Activated CD8-positive, alpha-beta memory T cell treated with anti-CD3 and anti-CD28 coated beads, Interleukin-2, amount 10 ng/mL, durations not matched to agents 7 days and 5 days (primary cell): ENCODE measurements around the gene KIF18B. TPM values are rescaled to one million over a fixed set of nuclear protein-coding genes. Genes with fewer than 3 reads are reported as not detected.

Source experiments
- ATAC-seq: fragments of 150-1000 bp; cut with Tn5 transposase; one replicate; pipeline ENCODE4 v1.10.0; 2021; ENCODE audit warnings: moderate library complexity
- CTCF ChIA-PET: fragments of 350-600 bp; sonication (Branson Sonifier 250); formaldehyde crosslinking; loops from one replicate; lab custom pipeline; 2021; ENCODE audit warnings: antibody characterized with exemption; lab: Charles Lee
- DNase-seq: peaks from one replicate; pipeline ENCODE4 v3.0.0-alpha.2; 2020
- H3K27ac Mint-ChIP-seq: one replicate; pipeline ENCODE4 v1.8.0; 2021; ENCODE audit warnings: mild to moderate bottlenecking, mixed read lengths
- H3K27me3 Mint-ChIP-seq: one replicate; pipeline ENCODE4 v1.8.0; 2021; ENCODE audit warnings: mixed read lengths
- H3K36me3 Mint-ChIP-seq: one replicate; pipeline ENCODE4 v1.8.0; 2021; ENCODE audit warnings: mild to moderate bottlenecking, mixed read lengths
- H3K4me1 Mint-ChIP-seq: one replicate; pipeline ENCODE4 v1.8.0; 2021; ENCODE audit warnings: mixed read lengths
- H3K4me3 Mint-ChIP-seq: one replicate; pipeline ENCODE4 v1.8.0; 2021; ENCODE audit warnings: mild to moderate bottlenecking, moderate library complexity, mixed read lengths
- H3K9me3 Mint-ChIP-seq: one replicate; pipeline ENCODE4 v1.8.0; 2022; ENCODE audit warnings: low read depth, mixed read lengths
- total RNA-seq, 2 experiments: library from RNA; stranded (reverse); gene quantifications; one replicate each; pipeline ENCODE4 v1.2.3, GENCODE V29; 2021

The KIF18B gene
- total RNA-seq, 2 experiments from 2014 or later: 86.7 to 117 TPM

- ATAC-seq (no peak), DNase-seq (no peak)
- H3K27ac Mint-ChIP-seq: no peak overlapping the region
- peaks cover 38% of the 10 kb centered on the region for H3K36me3 Mint-ChIP-seq
- no peaks in the 10 kb centered on the region for H3K27me3 Mint-ChIP-seq
- peaks cover 2% of the 10 kb centered on the region for H3K4me1 Mint-ChIP-seq
- CTCF ChIA-PET: interaction anchor here (0.6 to 1.2 kb wide), 5 partner anchors 19 to 171 kb away, joined by 3 read pairs; no protein-coding TSS in a partner anchor
- H3K9me3 Mint-ChIP-seq: no peaks in the 10 kb centered on the region
- H3K4me3 Mint-ChIP-seq: no peak overlapping the region
These were observed 19.9 kb downstream of the KIF18B start for GRCh38 chr17:44927696-44928095.

- no peak overlapping the region for H3K27ac Mint-ChIP-seq
- no peak for DNase-seq
- H3K27me3 Mint-ChIP-seq: peaks cover 5% of the 10 kb centered on the region
- peaks cover 2% of the 10 kb centered on the region for H3K4me1 Mint-ChIP-seq
- H3K9me3 Mint-ChIP-seq: no peaks in the 10 kb centered on the region
- peaks cover 35% of the 10 kb centered on the region for H3K36me3 Mint-ChIP-seq
- CTCF ChIA-PET: interaction anchor here (0.6 to 1.2 kb wide), 4 partner anchors 20 to 148 kb away, joined by 3 to 6 read pairs (median 3); no protein-coding TSS in a partner anchor
- no peak for ATAC-seq
- H3K4me3 Mint-ChIP-seq: no peak overlapping the region
These were observed 20.6 kb downstream of the KIF18B start for GRCh38 chr17:44926821-44927525.

DNA sequence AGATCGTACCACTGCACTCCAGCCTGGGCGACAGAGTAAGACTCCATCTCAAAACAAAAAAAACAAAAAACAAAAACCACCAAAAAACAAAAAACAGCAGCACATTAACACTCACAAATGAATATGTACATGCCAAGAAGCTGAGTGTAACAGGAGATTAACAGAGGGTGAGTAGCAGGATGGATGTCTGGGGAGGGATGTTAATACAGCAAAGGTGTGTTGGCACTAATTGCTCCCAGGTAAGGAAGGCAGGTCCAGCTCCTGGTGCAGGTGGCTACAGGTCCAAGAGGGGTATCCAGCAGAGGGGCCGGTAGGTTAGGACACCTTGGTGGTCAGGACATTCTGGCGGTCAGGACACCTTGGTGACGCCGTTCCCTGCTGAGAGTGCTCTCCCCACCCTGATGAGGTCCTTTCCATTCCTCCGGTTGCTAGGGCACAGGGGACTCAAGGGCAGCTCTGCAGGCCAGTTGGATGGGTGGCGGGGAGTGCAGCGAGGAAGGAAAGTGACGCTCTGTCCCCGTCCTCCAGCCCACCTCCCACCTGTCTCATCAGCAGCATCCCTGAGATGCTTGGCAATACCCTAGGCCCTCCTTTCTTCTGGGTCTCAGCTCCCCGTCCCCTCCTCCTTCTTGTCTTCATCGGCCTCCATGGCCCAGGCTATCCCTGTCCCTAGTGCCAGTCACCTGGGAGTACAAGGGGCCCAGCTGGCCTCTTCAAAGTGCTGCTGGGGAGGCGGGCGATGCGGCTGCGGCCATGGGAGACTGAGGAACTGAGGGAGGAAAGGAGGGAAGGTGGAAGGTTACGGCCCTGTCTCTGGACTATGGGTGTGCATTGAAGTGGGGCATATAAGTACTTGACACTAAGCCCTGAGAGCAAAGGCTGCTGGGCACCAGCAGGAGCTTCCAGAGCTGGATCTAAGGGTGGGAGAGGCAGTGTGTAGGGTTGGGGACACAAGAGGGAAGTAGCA lies 21.6 kb downstream of the KIF18B start:
- CTCF ChIA-PET: interaction anchor here (1.2 kb wide), 1 partner anchor 94 kb away, joined by 6 read pairs; no protein-coding TSS in a partner anchor
- ATAC-seq (no peak), DNase-seq (no peak)
- H3K9me3 Mint-ChIP-seq: no peaks in the 10 kb centered on the region
- peaks cover 2% of the 10 kb centered on the region for H3K4me1 Mint-ChIP-seq
- peaks cover 30% of the 10 kb centered on the region for H3K36me3 Mint-ChIP-seq
- H3K27ac Mint-ChIP-seq: no peak overlapping the region
- H3K4me3 Mint-ChIP-seq: no peak overlapping the region
- peaks cover 12% of the 10 kb centered on the region for H3K27me3 Mint-ChIP-seq

DNA sequence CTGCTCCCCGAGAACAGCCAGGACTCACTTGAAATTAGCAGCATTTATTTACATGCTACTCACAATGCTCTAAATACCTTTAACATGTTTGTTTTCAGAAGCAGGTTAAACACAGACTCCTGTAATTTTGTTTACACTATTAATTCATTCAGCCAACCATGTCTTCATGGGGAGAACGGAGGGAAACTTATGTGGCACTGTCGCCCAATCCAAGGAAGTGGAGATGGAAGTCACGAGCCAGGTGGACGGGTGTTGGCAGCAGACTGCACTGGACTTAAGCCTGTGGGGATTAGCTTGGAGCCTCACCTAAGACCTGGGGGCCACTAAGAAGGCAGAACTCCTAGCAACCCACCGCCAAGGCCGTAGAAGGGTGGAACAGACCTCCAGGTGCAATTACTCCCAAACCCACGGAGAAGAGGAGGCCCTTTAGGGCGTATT lies 23.4 kb downstream of the KIF18B start:
- Mint-ChIP-seq H3K4me1 (peaks cover 4% of the 10 kb centered on the region), H3K36me3 (peaks cover 24% of the 10 kb centered on the region), H3K9me3 (no peaks in the 10 kb centered on the region), H3K27me3 (peaks cover 26% of the 10 kb centered on the region), H3K27ac (no peak overlapping the region), H3K4me3 (no peak overlapping the region)
- no peak for DNase-seq
- CTCF ChIA-PET: no interaction called here
- ATAC-seq: no peak

DNA sequence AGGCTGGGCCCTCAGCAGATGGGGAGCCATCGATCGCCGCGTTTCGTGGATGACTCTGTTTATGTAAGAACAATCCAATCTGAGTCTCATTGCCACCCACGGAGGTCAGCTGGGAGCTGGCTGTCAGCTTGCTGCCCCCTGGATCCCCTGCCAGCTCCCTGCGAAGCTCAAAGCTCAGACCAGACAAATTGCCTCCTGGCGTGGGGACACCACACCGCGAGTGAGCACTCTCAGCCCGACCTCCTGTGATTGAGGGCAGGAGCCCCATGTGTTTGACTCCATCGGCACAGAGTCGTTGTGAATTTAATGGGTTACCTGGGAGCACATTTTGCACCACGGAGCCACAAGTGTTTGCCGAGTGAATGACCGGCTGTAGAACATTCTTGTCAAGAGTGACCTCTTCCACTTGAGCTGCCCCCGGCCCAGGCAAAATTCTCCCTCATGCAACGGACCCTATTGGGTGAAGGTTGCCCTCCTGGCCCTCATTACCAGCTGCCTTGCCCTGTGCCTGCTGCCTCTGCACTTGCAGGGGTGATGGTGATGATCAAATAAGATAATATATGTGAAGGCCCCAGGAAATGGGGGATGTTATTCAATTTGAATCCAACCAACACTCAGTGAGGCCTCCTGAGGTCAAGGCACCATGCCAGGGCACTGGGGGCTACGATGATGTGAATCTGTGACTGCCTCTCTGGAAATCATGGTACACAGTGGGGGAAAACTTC lies 24.7 kb downstream of the KIF18B start:
- Mint-ChIP-seq H3K36me3 (peaks cover 16% of the 10 kb centered on the region), H3K4me1 (peaks cover 4% of the 10 kb centered on the region), H3K27ac (no peak overlapping the region), H3K9me3 (no peaks in the 10 kb centered on the region), H3K4me3 (no peak overlapping the region), H3K27me3 (peaks cover 26% of the 10 kb centered on the region)
- no peak for DNase-seq
- CTCF ChIA-PET: interaction anchor here (0.6 to 4.0 kb wide), 4 partner anchors 8 to 147 kb away, joined by 3 to 73 read pairs (median 6); no protein-coding TSS in a partner anchor
- ATAC-seq: no peak

- H3K36me3 Mint-ChIP-seq: peaks cover 11% of the 10 kb centered on the region
- H3K27ac Mint-ChIP-seq: no peak overlapping the region
- CTCF ChIA-PET: interaction anchor here (1.0 to 4.4 kb wide), 4 partner anchors 8 to 147 kb away, joined by 3 to 73 read pairs (median 16); no protein-coding TSS in a partner anchor
- H3K4me3 Mint-ChIP-seq: no peak overlapping the region
- H3K4me1 Mint-ChIP-seq: peaks cover 4% of the 10 kb centered on the region
- no peaks in the 10 kb centered on the region for H3K9me3 Mint-ChIP-seq
- ATAC-seq (no peak), DNase-seq (no peak)
- peaks cover 26% of the 10 kb centered on the region for H3K27me3 Mint-ChIP-seq
These were observed 25.4 kb downstream of the KIF18B start for GRCh38 chr17:44922136-44922535.

DNA sequence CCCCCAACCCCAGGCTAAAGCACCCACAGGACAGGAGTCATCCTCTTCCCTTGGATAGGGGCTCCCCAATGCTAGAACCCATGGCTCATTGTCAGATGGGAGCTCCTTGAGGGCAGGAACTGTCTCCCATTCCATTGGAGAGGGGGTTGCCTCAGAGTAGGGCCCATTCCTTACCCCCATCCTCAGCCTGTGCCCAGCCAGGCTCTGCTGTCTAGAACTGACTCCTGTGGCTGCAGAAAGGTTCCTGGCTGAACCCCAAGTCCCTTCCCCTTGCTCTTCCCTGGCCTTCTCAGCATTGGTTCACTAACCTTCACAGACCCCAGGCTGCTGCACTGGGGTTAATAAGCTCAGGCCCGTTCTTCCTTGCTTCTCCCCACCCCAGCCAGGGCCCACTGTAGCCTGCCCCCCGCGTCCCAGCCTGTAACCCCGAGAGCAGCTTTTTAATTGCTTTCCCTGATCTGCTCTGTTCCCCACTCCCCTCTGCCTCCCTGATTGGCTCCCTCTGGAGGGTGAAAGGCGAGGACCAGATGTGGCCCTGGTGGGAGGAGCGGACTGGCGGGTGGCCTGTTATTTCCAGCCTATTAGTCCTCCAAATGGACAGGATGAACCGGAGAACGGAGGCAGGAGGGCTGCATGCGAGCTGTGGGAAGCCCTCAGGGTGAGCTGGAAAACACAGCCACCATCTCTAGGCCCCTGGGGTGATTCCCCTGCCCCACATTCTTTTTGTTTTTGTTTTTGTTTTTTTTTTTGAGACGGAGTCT lies 26.3 kb downstream of the KIF18B start:
- CTCF ChIA-PET: interaction anchor here (1.0 to 4.4 kb wide), 8 partner anchors 9 to 178 kb away, joined by 3 to 73 read pairs (median 14); partner anchors contain the start of gene EFTUD2
- Mint-ChIP-seq H3K36me3 (peaks cover 4% of the 10 kb centered on the region), H3K4me1 (peaks cover 4% of the 10 kb centered on the region), H3K4me3 (no peak overlapping the region), H3K27me3 (peaks cover 26% of the 10 kb centered on the region), H3K9me3 (no peaks in the 10 kb centered on the region), H3K27ac (no peak overlapping the region)
- no peak for DNase-seq
- ATAC-seq: no peak

- ATAC-seq (no peak), DNase-seq (no peak)
These were observed 27.0 kb downstream of the KIF18B start for GRCh38 chr17:44920565-44920940.

GRCh38 chr17:44919885-44920564 lies 27.5 kb downstream of the KIF18B start:
- peak; percentile 85 for ATAC-seq
- peak; percentile 80 for DNase-seq
- Mint-ChIP-seq H3K27ac (no peak overlapping the region), H3K4me3 (no peak overlapping the region), H3K9me3 (no peaks in the 10 kb centered on the region), H3K36me3 (peaks cover 3% of the 10 kb centered on the region), H3K4me1 (peaks cover 4% of the 10 kb centered on the region), H3K27me3 (peaks cover 26% of the 10 kb centered on the region)
- CTCF ChIA-PET: interaction anchor here (0.7 to 4.4 kb wide), 16 partner anchors 10 to 215 kb away, joined by 3 to 73 read pairs (median 4); partner anchors contain the start of genes ACBD4 and EFTUD2

More at GRCh38 chr17:44920565-44920940, 27.0 kb downstream of the KIF18B start:
- Mint-ChIP-seq H3K27ac (no peak overlapping the region), H3K27me3 (peaks cover 26% of the 10 kb centered on the region), H3K9me3 (no peaks in the 10 kb centered on the region), H3K4me1 (peaks cover 4% of the 10 kb centered on the region), H3K36me3 (peaks cover 3% of the 10 kb centered on the region), H3K4me3 (no peak overlapping the region)
- CTCF ChIA-PET: interaction anchor here (0.7 to 4.4 kb wide), 15 partner anchors 10 to 215 kb away, joined by 3 to 73 read pairs (median 5); partner anchors contain the start of genes ACBD4 and EFTUD2

GRCh38 chr17:44919411-44919810 lies 28.2 kb downstream of the KIF18B start:
- CTCF ChIA-PET: interaction anchor here (1.0 to 4.4 kb wide), 10 partner anchors 9 to 216 kb away, joined by 3 to 73 read pairs (median 14); partner anchors contain the start of genes ACBD4 and EFTUD2
- H3K27me3 Mint-ChIP-seq: peaks cover 26% of the 10 kb centered on the region
- DNase-seq (no peak), ATAC-seq (no peak)
- no peak overlapping the region for H3K27ac Mint-ChIP-seq
- no peaks in the 10 kb centered on the region for H3K36me3 Mint-ChIP-seq
- peaks cover 4% of the 10 kb centered on the region for H3K4me1 Mint-ChIP-seq
- H3K9me3 Mint-ChIP-seq: no peaks in the 10 kb centered on the region
- no peak overlapping the region for H3K4me3 Mint-ChIP-seq

GRCh38 chr17:44918006-44918405 lies 29.6 kb downstream of the KIF18B start:
- CTCF ChIA-PET: interaction anchor here (1.5 to 4.4 kb wide), 6 partner anchors 8 to 217 kb away, joined by 4 to 26 read pairs (median 16); partner anchors contain the start of gene ACBD4
- Mint-ChIP-seq H3K36me3 (no peaks in the 10 kb centered on the region), H3K9me3 (no peaks in the 10 kb centered on the region), H3K4me1 (peaks cover 6% of the 10 kb centered on the region), H3K27me3 (peaks cover 32% of the 10 kb centered on the region), H3K4me3 (no peak overlapping the region), H3K27ac (no peak overlapping the region)
- DNase-seq (no peak), ATAC-seq (no peak)
